Loucy (cell line): ENCODE results near the gene RTCA.

Experiments
- CTCF ChIP-seq: fragments of 200-600 bp; sonication (generic); conservative IDR thresholded peaks from 2 replicates; pipeline ENCODE4 v1.5.1; 2014; ENCODE audit warnings: mild to moderate bottlenecking, antibody characterized with exemption, low read length
- EZH2phosphoT487 ChIP-seq: fragments of 200-600 bp; IDR thresholded peaks from 2 replicates; pipeline ENCODE4 v1.6.1; 2018; ENCODE audit warnings: antibody characterized with exemption, mild to moderate bottlenecking, moderate library complexity, borderline replicate concordance

GRCh38 chr1:100231721-100232120 is 34.3 kb upstream of the RTCA start:
- TF ChIP-seq CTCF (no peak), EZH2phosphoT487 (no peak)
